Measurements from ENCODE around the gene ATG7.

ATG7 gene

GRCh38 chr3:11539218-11539617, 267.0 kb downstream of the ATG7 start:
- Mint-ChIP-seq H3K27ac (peak overlapping the region in 2 of 3 experiments; percentile 75 to 77), H3K4me1 (peaks cover 59% of the 10 kb centered on the region), H3K27me3 (ENCODE audit: low read depth) (no peaks in the 10 kb centered on the region), H3K4me3 (no peak overlapping the region), H3K36me3 (ENCODE audit: low read depth) (no peaks in the 10 kb centered on the region), H3K9me3 (no peaks in the 10 kb centered on the region)
- TF ChIP-seq CTCF (IDR thresholded peaks at IDR 0.05; ENCODE audit: unreplicated experiment in 3 of 3), result no peak

GRCh38 chr3:11539677-11540076, 267.5 kb downstream of the ATG7 start:
- H3K27me3 Mint-ChIP-seq (ENCODE audit: low read depth), result no peaks in the 10 kb centered on the region
- no peak overlapping the region for H3K4me3 Mint-ChIP-seq
- no peaks in the 10 kb centered on the region for H3K9me3 Mint-ChIP-seq
- no peak for TF ChIP-seq CTCF (IDR thresholded peaks at IDR 0.05; ENCODE audit: unreplicated experiment in 3 of 3)
- no peaks in the 10 kb centered on the region for H3K36me3 Mint-ChIP-seq (ENCODE audit: low read depth)
- H3K27ac Mint-ChIP-seq, result peak overlapping the region in 2 of 3 experiments; percentile 49 to 75
- H3K4me1 Mint-ChIP-seq, result peaks cover 58% of the 10 kb centered on the region

GRCh38 chr3:11541321-11542303, 269.4 kb downstream of the ATG7 start:
- H3K27me3 Mint-ChIP-seq (ENCODE audit: low read depth), result no peaks in the 10 kb centered on the region
- H3K27ac Mint-ChIP-seq, result peak overlapping the region; percentile 62 to 85 (median 81)
- TF ChIP-seq CTCF (IDR thresholded peaks at IDR 0.05; ENCODE audit: unreplicated experiment in 3 of 3), result no peak
- no peaks in the 10 kb centered on the region for H3K36me3 Mint-ChIP-seq (ENCODE audit: low read depth)
- peaks cover 53% of the 10 kb centered on the region for H3K4me1 Mint-ChIP-seq
- H3K4me3 Mint-ChIP-seq, result no peak overlapping the region
- no peaks in the 10 kb centered on the region for H3K9me3 Mint-ChIP-seq

- Mint-ChIP-seq H3K27ac (peak overlapping the region; percentile 62 to 85 (median 81)), H3K27me3 (ENCODE audit: low read depth) (no peaks in the 10 kb centered on the region), H3K9me3 (no peaks in the 10 kb centered on the region), H3K4me3 (no peak overlapping the region), H3K36me3 (ENCODE audit: low read depth) (peaks cover 4% of the 10 kb centered on the region), H3K4me1 (peaks cover 43% of the 10 kb centered on the region)
- TF ChIP-seq CTCF (IDR thresholded peaks at IDR 0.05; ENCODE audit: unreplicated experiment in 3 of 3), result no peak
Observed at GRCh38 chr3:11542551-11542950, 270.4 kb downstream of the ATG7 start.

GRCh38 chr3:11543141-11543947, 271.1 kb downstream of the ATG7 start:
- H3K27ac Mint-ChIP-seq, result peak overlapping the region in 2 of 3 experiments; percentile 76 to 81
- H3K4me1 Mint-ChIP-seq, result peaks cover 42% of the 10 kb centered on the region
- H3K4me3 Mint-ChIP-seq, result no peak overlapping the region
- no peaks in the 10 kb centered on the region for H3K9me3 Mint-ChIP-seq
- no peaks in the 10 kb centered on the region for H3K27me3 Mint-ChIP-seq (ENCODE audit: low read depth)
- TF ChIP-seq CTCF (IDR thresholded peaks at IDR 0.05; ENCODE audit: unreplicated experiment in 3 of 3), result no peak
- H3K36me3 Mint-ChIP-seq (ENCODE audit: low read depth), result peaks cover 7% of the 10 kb centered on the region

Data from nephron (organoid).